Hepatocyte (in vitro differentiated cells): ENCODE results near the gene HELB.

ENCODE experiments used
- CTCF ChIP-seq: fragments of 200-600 bp; sonication (generic); IDR thresholded peaks from 2 replicates; pipeline ENCODE4 v1.5.1; 2016; ENCODE audit warnings: antibody characterized with exemption, mild to moderate bottlenecking; ENCODE audit not compliant: poor library complexity
- EZH2 ChIP-seq: fragments of 200-600 bp; sonication (generic); IDR thresholded peaks from 2 replicates; pipeline ENCODE4 v1.6.1; 2016; ENCODE audit warnings: antibody characterized with exemption, mild to moderate bottlenecking, borderline replicate concordance

- TF ChIP-seq CTCF (no peak), EZH2 (no peak)
Measured at GRCh38 chr12:66309606-66310005, 7.3 kb downstream of the HELB start.
